HCT116 (cell line): ENCODE measurements around the gene AFAP1.

Source experiments
- CTCF ChIP-seq, 3 experiments: fragments of 200-600 bp in 1 of 3; sonication (generic) in 1 of 3; IDR thresholded peaks in 2 of 3; conservative IDR thresholded peaks in 1 of 3; 2 replicates each; pipeline ENCODE4 v1.5.1; 2012 to 2017; ENCODE audit warnings: low read depth in 2 of 3, low read length in 2 of 3, antibody characterized with exemption in 1 of 3, borderline replicate concordance in 1 of 3, control low read depth in 1 of 3, mild to moderate bottlenecking in 1 of 3, mixed read lengths in 1 of 3, mixed run types in 1 of 3, moderate library complexity in 1 of 3; ENCODE audit not compliant: insufficient read depth in 1 of 3
- ELF1 ChIP-seq: IDR thresholded peaks from 2 replicates; pipeline ENCODE4 v1.6.1; 2012; ENCODE audit warnings: low read depth, borderline replicate concordance
- JUND ChIP-seq: IDR thresholded peaks from 2 replicates; pipeline ENCODE4 v1.6.1; 2012
- POLR2A ChIP-seq: IDR thresholded peaks from 2 replicates; pipeline ENCODE4 v1.7.0; 2011; ENCODE audit warnings: borderline replicate concordance; ENCODE audit not compliant: insufficient read depth, insufficient read length; ENCODE audit errors: extremely low read depth
- POLR2AphosphoS5 ChIP-seq: IDR thresholded peaks from 2 replicates; pipeline ENCODE4 v1.6.1; 2011; ENCODE audit warnings: mild to moderate bottlenecking, low read depth, low read length, moderate library complexity
- RAD21 ChIP-seq: IDR thresholded peaks from 2 replicates; pipeline ENCODE4 v1.6.1; 2012; ENCODE audit warnings: low read depth, mild to moderate bottlenecking
- YY1 ChIP-seq: IDR thresholded peaks from 2 replicates; pipeline ENCODE4 v1.6.1; 2011; ENCODE audit warnings: low read length, low read depth, moderate library complexity, mild to moderate bottlenecking; ENCODE audit not compliant: insufficient replicate concordance; ENCODE audit errors: extremely low read depth

DNA sequence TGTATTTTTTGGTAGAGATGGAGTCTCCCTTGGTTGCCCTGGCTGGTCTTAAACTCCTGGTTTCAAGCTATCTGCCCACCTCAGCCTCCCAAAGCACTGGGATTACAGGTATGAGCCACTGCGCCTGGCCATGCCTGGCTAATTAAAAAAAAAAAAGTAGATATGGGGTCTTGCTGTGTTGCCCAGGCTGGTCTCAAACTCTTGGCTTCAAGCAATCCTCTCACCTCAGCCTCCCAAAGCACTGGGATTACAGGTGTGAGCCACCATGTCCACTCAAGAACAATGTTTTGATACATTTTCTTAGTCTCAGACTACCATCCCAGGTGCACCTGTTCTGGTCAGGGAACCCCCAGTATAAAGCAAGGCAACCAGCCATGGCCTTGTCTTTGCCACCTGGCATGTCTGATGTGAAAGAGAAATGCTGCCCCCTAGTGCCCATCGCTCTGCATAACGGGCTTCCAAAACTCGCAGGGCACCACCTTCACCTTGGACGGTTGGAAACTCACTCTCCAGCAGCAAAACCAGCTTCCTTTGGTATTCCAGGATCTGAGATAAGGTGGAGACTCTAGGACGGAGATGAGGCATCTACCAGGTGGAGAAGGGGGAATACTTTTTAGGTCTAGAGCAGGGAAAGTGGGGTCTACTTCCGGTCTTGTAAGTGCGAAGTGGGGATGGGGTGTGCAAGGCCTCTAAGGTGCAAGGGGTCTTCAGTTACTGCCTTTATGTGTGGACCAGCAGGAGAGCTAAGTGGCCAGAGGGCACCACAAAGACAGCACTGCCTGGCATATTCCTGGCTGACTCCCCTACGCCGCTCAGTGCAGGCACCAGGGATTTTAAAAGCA, 47.7 kb upstream of the AFAP1 start:
- TF ChIP-seq POLR2AphosphoS5 (no peak), CTCF (IDR thresholded peaks at IDR 0.05 in 2 of 3, conservative IDR thresholded peaks at IDR 0.05 in 1 of 3; ENCODE audit: borderline replicate concordance in 1 of 3, insufficient read depth in 1 of 3, low read depth in 2 of 3, low read length in 2 of 3) (peak; percentile 85 to 90 (median 87)), YY1 (no peak), RAD21 (peak; percentile 98), ELF1 (no peak), POLR2A (no peak), JUND (no peak)
